Measurements from ENCODE around the gene OSBPL2. TPM values are rescaled to one million over a fixed set of nuclear protein-coding genes. Genes with fewer than 3 reads are reported as not detected.

Gene OSBPL2
- 11.1 TPM for polyA plus RNA-seq (2012; ENCODE audit: low read depth, missing spikeins)

GRCh38 chr20:62237801-62238568 is at the start of gene OSBPL2:
OSBPL2 (plus strand) TSS chr20:62238521; CDS start chr20:62256185, 17,664 bp downstream.
- DNase-seq (ENCODE audit: insufficient read length, low spot score), result peak; percentile 100
- FAIRE-seq, result peak; percentile 99
- TF ChIP-seq SPI1 (IDR thresholded peaks at IDR 0.05; ENCODE audit: low read depth, low read length), result 0 out of 2 replicates have a peak, but pooled peaks have one; percentile 21
- TF ChIP-seq POU2F2 (IDR thresholded peaks at IDR 0.05; ENCODE audit: low read depth, low read length), result peak; percentile 87
- no peak for TF ChIP-seq POLR2A (IDR thresholded peaks at IDR 0.05; ENCODE audit: low read depth, low read length)
- TF ChIP-seq PAX5 (IDR thresholded peaks at IDR 0.05; ENCODE audit: insufficient read depth, low read length, severe bottlenecking), result peak; percentile 99
- TF ChIP-seq TAF1 (IDR thresholded peaks at IDR 0.05; ENCODE audit: low read depth, low read length), result no peak
- TF ChIP-seq POLR2AphosphoS5 (IDR thresholded peaks at IDR 0.05; ENCODE audit: low read depth, low read length), result no peak

GRCh38 chr20:62190639-62191411 is 47.5 kb upstream of the OSBPL2 start:
- no peak for DNase-seq (ENCODE audit: insufficient read length, low spot score)
- TF ChIP-seq POU2F2 (IDR thresholded peaks at IDR 0.05; ENCODE audit: low read depth, low read length), result no peak
- TF ChIP-seq PAX5 (IDR thresholded peaks at IDR 0.05; ENCODE audit: insufficient read depth, low read length, severe bottlenecking), result no peak
- TF ChIP-seq TAF1 (IDR thresholded peaks at IDR 0.05; ENCODE audit: low read depth, low read length), result no peak
- no peak for TF ChIP-seq POLR2A (IDR thresholded peaks at IDR 0.05; ENCODE audit: low read depth, low read length)
- TF ChIP-seq POLR2AphosphoS5 (IDR thresholded peaks at IDR 0.05; ENCODE audit: low read depth, low read length), result no peak
- TF ChIP-seq SPI1 (IDR thresholded peaks at IDR 0.05; ENCODE audit: low read depth, low read length), result no peak

GRCh38 chr20:62191781-62192559 is 46.4 kb upstream of the OSBPL2 start:
- TF ChIP-seq PAX5 (IDR thresholded peaks at IDR 0.05; ENCODE audit: insufficient read depth, low read length, severe bottlenecking) (no peak), SPI1 (IDR thresholded peaks at IDR 0.05; ENCODE audit: low read depth, low read length) (no peak), POU2F2 (IDR thresholded peaks at IDR 0.05; ENCODE audit: low read depth, low read length) (no peak), POLR2AphosphoS5 (IDR thresholded peaks at IDR 0.05; ENCODE audit: low read depth, low read length) (no peak), POLR2A (IDR thresholded peaks at IDR 0.05; ENCODE audit: low read depth, low read length) (no peak), TAF1 (IDR thresholded peaks at IDR 0.05; ENCODE audit: low read depth, low read length) (no peak)
- no peak for DNase-seq (ENCODE audit: insufficient read length, low spot score)
- FAIRE-seq, result no peak

More at GRCh38 chr20:62190639-62191411, 47.5 kb upstream of the OSBPL2 start:
- FAIRE-seq, result no peak

- no peak for TF ChIP-seq POU2F2 (IDR thresholded peaks at IDR 0.05; ENCODE audit: low read depth, low read length)
- no peak for TF ChIP-seq PAX5 (IDR thresholded peaks at IDR 0.05; ENCODE audit: insufficient read depth, low read length, severe bottlenecking)
- no peak for TF ChIP-seq SPI1 (IDR thresholded peaks at IDR 0.05; ENCODE audit: low read depth, low read length)
- TF ChIP-seq POLR2AphosphoS5 (IDR thresholded peaks at IDR 0.05; ENCODE audit: low read depth, low read length), result no peak
- TF ChIP-seq TAF1 (IDR thresholded peaks at IDR 0.05; ENCODE audit: low read depth, low read length), result no peak
- TF ChIP-seq POLR2A (IDR thresholded peaks at IDR 0.05; ENCODE audit: low read depth, low read length), result no peak
- FAIRE-seq (no peak), DNase-seq (ENCODE audit: insufficient read length, low spot score) (no peak)
These were observed 45.7 kb upstream of the OSBPL2 start for GRCh38 chr20:62192635-62193034.

- no peak for FAIRE-seq
- TF ChIP-seq POU2F2 (IDR thresholded peaks at IDR 0.05; ENCODE audit: low read depth, low read length) (no peak), POLR2A (IDR thresholded peaks at IDR 0.05; ENCODE audit: low read depth, low read length) (no peak), POLR2AphosphoS5 (IDR thresholded peaks at IDR 0.05; ENCODE audit: low read depth, low read length) (no peak), SPI1 (IDR thresholded peaks at IDR 0.05; ENCODE audit: low read depth, low read length) (no peak), PAX5 (IDR thresholded peaks at IDR 0.05; ENCODE audit: insufficient read depth, low read length, severe bottlenecking) (no peak), TAF1 (IDR thresholded peaks at IDR 0.05; ENCODE audit: low read depth, low read length) (no peak)
- no peak for DNase-seq (ENCODE audit: insufficient read length, low spot score)
These were observed 45.0 kb upstream of the OSBPL2 start for GRCh38 chr20:62193079-62194025.

- no peak for TF ChIP-seq POU2F2 (IDR thresholded peaks at IDR 0.05; ENCODE audit: low read depth, low read length)
- no peak for TF ChIP-seq POLR2AphosphoS5 (IDR thresholded peaks at IDR 0.05; ENCODE audit: low read depth, low read length)
- TF ChIP-seq PAX5 (IDR thresholded peaks at IDR 0.05; ENCODE audit: insufficient read depth, low read length, severe bottlenecking), result no peak
- TF ChIP-seq SPI1 (IDR thresholded peaks at IDR 0.05; ENCODE audit: low read depth, low read length), result no peak
- no peak for TF ChIP-seq POLR2A (IDR thresholded peaks at IDR 0.05; ENCODE audit: low read depth, low read length)
- no peak for TF ChIP-seq TAF1 (IDR thresholded peaks at IDR 0.05; ENCODE audit: low read depth, low read length)
- DNase-seq (ENCODE audit: insufficient read length, low spot score) (no peak), FAIRE-seq (no peak)
These were observed 43.3 kb upstream of the OSBPL2 start for GRCh38 chr20:62195075-62195405.

GRCh38 chr20:62195736-62196135 is 42.6 kb upstream of the OSBPL2 start:
- FAIRE-seq, result no peak
- no peak for DNase-seq (ENCODE audit: insufficient read length, low spot score)
- TF ChIP-seq TAF1 (IDR thresholded peaks at IDR 0.05; ENCODE audit: low read depth, low read length), result no peak
- TF ChIP-seq POLR2A (IDR thresholded peaks at IDR 0.05; ENCODE audit: low read depth, low read length), result no peak
- TF ChIP-seq POLR2AphosphoS5 (IDR thresholded peaks at IDR 0.05; ENCODE audit: low read depth, low read length), result no peak
- no peak for TF ChIP-seq PAX5 (IDR thresholded peaks at IDR 0.05; ENCODE audit: insufficient read depth, low read length, severe bottlenecking)
- TF ChIP-seq POU2F2 (IDR thresholded peaks at IDR 0.05; ENCODE audit: low read depth, low read length), result no peak
- TF ChIP-seq SPI1 (IDR thresholded peaks at IDR 0.05; ENCODE audit: low read depth, low read length), result no peak

GRCh38 chr20:62196286-62196685 is 42.0 kb upstream of the OSBPL2 start:
- DNase-seq (ENCODE audit: insufficient read length, low spot score) (no peak), FAIRE-seq (no peak)

More at GRCh38 chr20:62196286-62196685, 42.0 kb upstream of the OSBPL2 start:
- TF ChIP-seq POLR2AphosphoS5 (IDR thresholded peaks at IDR 0.05; ENCODE audit: low read depth, low read length) (no peak), POU2F2 (IDR thresholded peaks at IDR 0.05; ENCODE audit: low read depth, low read length) (no peak), PAX5 (IDR thresholded peaks at IDR 0.05; ENCODE audit: insufficient read depth, low read length, severe bottlenecking) (no peak), SPI1 (IDR thresholded peaks at IDR 0.05; ENCODE audit: low read depth, low read length) (no peak), POLR2A (IDR thresholded peaks at IDR 0.05; ENCODE audit: low read depth, low read length) (no peak), TAF1 (IDR thresholded peaks at IDR 0.05; ENCODE audit: low read depth, low read length) (no peak)

All from GM12891 (cell line).